ENCODE results near the gene EARS2. TPM values are rescaled to one million over a fixed set of nuclear protein-coding genes. Genes with fewer than 3 reads are reported as not detected.

The EARS2 gene
- total and polyA plus RNA-seq, 2 of the 4 experiments (the other 2 are of a cell fraction), result 28.1 to 37.8 TPM

DNA sequence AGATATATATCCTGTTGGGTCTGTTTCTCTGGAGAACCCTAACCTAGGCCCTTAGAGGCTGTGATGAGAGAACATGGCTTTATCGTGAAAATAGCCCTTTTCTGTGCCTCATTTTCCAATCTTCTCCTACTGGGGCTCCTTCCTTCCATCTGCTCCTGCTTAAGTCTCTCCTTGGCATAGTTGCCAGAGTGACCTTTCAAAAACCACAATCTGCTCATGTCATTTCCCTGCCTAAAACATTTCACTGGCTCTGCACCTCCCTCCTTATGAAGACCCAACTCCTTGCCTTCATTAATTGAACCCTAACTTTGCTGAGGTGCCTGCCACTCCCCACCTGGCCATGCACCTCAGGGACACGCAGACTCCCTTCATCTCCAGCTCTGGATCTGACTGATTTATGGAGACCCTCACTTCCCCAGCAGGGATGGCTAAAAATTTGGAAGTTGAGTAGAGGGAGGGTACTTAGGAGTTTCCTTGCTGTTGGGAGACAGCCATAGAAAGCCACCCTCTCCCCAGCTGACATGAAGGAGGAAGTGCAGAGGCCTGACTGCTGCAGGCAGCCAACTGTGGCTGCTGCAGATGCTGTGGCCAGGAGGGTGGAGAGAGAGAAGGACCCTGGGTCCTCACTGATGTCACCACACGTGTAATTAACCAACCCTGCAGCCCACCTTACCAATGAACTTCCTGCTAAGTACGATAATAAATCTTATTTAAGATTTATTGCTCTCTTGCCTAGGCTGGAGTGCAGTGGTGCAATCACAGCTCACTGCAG is 40.6 kb downstream of the EARS2 start:
- BruUV-seq (replicated peaks), result no TSS peak
- CTCF ChIA-PET, result no interaction called here
- 100% methylated on average over 1 of the region's 4 CpGs; no CpG with 5 or more reads in 1 of the 2 experiments for WGBS, 2 experiments (ENCODE audit: extremely low coverage in 2 of 2, insufficient read length in 1 of 2)

More for the DNA sequence above, 40.6 kb downstream of the EARS2 start:
- Histone ChIP-seq H4K5ac (ENCODE audit: low read depth, low read length) (no peak overlapping the region), H3K9ac (ENCODE audit: low read depth, low read length) (no peak overlapping the region), H2BK15ac (ENCODE audit: low read depth, low read length) (no peak overlapping the region), H2AK5ac (ENCODE audit: low read depth, low read length) (no peak overlapping the region), H2BK5ac (ENCODE audit: low read depth, low read length, poor library complexity, severe bottlenecking) (no peak overlapping the region), H2AFZ (replicated peaks; ENCODE audit: low read length, poor library complexity) (peak overlapping the region; percentile 14), H3K27ac (ENCODE audit: insufficient read depth, low read length) (no peak overlapping the region), H3K14ac (replicated peaks; ENCODE audit: low read depth, low read length) (no peak overlapping the region), H2AK9ac (replicated peaks; ENCODE audit: low read depth, low read length, poor library complexity) (no peak overlapping the region), H3K18ac (ENCODE audit: low read depth, low read length) (no peak overlapping the region), H3K23ac (ENCODE audit: low read depth, low read length) (no peak overlapping the region), H3K4me1 (ENCODE audit: control insufficient read depth, insufficient read depth, low read length) (no peaks in the 10 kb centered on the region), H3K9me3 (ENCODE audit: control insufficient read depth, insufficient read depth, low read length) (no peaks in the 10 kb centered on the region), H3K4me2 (ENCODE audit: low read depth, low read length) (no peak overlapping the region), H3K4me3 (ENCODE audit: insufficient read depth, low read depth, low read length) (no peak overlapping the region), H3K4ac (ENCODE audit: low read depth, low read length) (no peak overlapping the region), H3K9me1 (ENCODE audit: insufficient read depth, low read length) (0 out of 2 replicates have a peak, but pooled peaks cover 7% of the 10 kb centered on the region), H3K56ac (ENCODE audit: extremely low read depth, insufficient read depth, low read length) (no peak overlapping the region), H2BK120ac (ENCODE audit: low read depth, low read length) (no peak overlapping the region), H4K20me1 (ENCODE audit: insufficient read depth, low read length) (no peaks in the 10 kb centered on the region), H3K36me3 (ENCODE audit: control insufficient read depth, insufficient read depth, low read length) (peaks cover 17% of the 10 kb centered on the region), H2BK20ac (ENCODE audit: low read depth, low read length) (no peak overlapping the region), H3K27me3 (ENCODE audit: control insufficient read depth, insufficient read depth, low read length) (no peaks in the 10 kb centered on the region), H3K79me1 (ENCODE audit: low read depth in 1 of 2, low read length in 2 of 2) (0 out of 4 replicates have a peak, but pooled peaks cover 0 to 2% of the 10 kb centered on the region in 2 experiments), H4K91ac (ENCODE audit: insufficient read depth, low read depth, low read length) (no peak overlapping the region), H4K8ac (ENCODE audit: low read depth in 2 of 2, low read length in 2 of 2) (no peak overlapping the region)
- no peak for DNase-seq
- intact Hi-C loops (cut with micrococcal nuclease), result no loop called here
- POLR2A ChIA-PET (ENCODE audit: unreplicated experiment), result no interaction called here
- in situ Hi-C loops (cut with MboI; ENCODE audit: low sequenced_read_pairs), result no loop called here
- no peak for TF ChIP-seq CTCF (conservative IDR thresholded peaks at IDR 0.05; ENCODE audit: low read depth, low read length)
- no peak for TF ChIP-seq RCOR1 (IDR thresholded peaks at IDR 0.05; ENCODE audit: insufficient replicate concordance, low read length)
- TF ChIP-seq POLR2A (IDR thresholded peaks at IDR 0.05; ENCODE audit: low read depth, low read length), result no peak
- TF ChIP-seq CEBPB (IDR thresholded peaks at IDR 0.05; ENCODE audit: low read depth, low read length), result no peak
- no peak for TF ChIP-seq RFX5 (IDR thresholded peaks at IDR 0.05; ENCODE audit: low read depth, low read length)
- TF ChIP-seq USF2 (IDR thresholded peaks at IDR 0.05; ENCODE audit: low read depth, low read length), result no peak
- no peak for TF ChIP-seq SMC3 (IDR thresholded peaks at IDR 0.05; ENCODE audit: low read depth, low read length)
- no peak for TF ChIP-seq MXI1 (IDR thresholded peaks at IDR 0.05; ENCODE audit: borderline replicate concordance, low read depth, low read length)
- TF ChIP-seq BHLHE40 (IDR thresholded peaks at IDR 0.05; ENCODE audit: low read depth, low read length), result no peak
- dilution Hi-C loops (cut with HindIII; ENCODE audit: low sequenced_read_pairs, unreplicated experiment), result no loop called here
- ATAC-seq (ENCODE audit: low read depth), result no peak
